Loucy (cell line): ENCODE data around the gene LRRTM4.

ENCODE experiments used
- EZH2phosphoT487 ChIP-seq: fragments of 200-600 bp; IDR thresholded peaks from 2 replicates; pipeline ENCODE4 v1.6.1; 2018; ENCODE audit warnings: antibody characterized with exemption, mild to moderate bottlenecking, moderate library complexity, borderline replicate concordance
- TF ChIP-seq, protein P1 (sequence below): fragments of 200-600 bp; sonication (generic); conservative IDR thresholded peaks from 2 replicates; pipeline ENCODE4 v1.5.1; 2014; ENCODE audit warnings: mild to moderate bottlenecking, antibody characterized with exemption, low read length

DNA sequence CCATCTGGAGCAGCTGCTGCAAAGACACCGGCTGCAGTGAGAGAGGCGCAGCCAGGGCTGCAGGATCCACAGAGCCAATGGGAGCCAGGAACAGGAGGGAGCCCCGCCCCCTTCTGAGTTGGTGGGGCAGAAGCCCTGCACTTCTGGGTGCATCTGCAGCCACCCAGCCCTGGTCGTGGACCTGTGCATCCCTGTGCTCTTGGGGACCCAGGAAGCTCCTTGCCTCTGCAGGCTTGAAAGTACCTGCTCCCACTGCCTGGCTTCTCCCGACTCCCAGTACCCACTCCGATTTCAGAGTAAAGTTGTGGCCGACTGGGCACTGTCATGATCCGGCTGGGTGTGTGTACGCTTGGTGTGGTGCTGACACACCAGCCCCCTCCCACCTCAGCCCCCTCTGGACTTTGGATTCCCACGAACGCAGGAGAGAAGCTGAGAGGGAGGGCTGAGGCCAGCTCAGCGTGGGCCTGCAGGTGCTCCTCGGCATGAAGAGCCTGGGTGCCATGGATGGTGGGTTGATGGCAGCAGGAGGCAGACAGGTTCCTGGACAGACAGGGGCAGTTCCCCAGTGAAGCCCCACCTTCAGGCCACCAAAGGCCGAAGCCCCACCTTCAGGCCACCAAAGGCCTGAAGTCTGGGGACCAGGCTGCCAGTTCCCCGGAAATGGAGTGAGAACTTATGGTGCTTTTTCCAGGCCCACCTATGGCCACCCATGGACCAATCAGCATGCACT, 34.9 kb downstream of the LRRTM4 start:
- TF ChIP-seq, protein P1, sequence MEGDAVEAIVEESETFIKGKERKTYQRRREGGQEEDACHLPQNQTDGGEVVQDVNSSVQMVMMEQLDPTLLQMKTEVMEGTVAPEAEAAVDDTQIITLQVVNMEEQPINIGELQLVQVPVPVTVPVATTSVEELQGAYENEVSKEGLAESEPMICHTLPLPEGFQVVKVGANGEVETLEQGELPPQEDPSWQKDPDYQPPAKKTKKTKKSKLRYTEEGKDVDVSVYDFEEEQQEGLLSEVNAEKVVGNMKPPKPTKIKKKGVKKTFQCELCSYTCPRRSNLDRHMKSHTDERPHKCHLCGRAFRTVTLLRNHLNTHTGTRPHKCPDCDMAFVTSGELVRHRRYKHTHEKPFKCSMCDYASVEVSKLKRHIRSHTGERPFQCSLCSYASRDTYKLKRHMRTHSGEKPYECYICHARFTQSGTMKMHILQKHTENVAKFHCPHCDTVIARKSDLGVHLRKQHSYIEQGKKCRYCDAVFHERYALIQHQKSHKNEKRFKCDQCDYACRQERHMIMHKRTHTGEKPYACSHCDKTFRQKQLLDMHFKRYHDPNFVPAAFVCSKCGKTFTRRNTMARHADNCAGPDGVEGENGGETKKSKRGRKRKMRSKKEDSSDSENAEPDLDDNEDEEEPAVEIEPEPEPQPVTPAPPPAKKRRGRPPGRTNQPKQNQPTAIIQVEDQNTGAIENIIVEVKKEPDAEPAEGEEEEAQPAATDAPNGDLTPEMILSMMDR: no peak
- no peak for TF ChIP-seq EZH2phosphoT487
